Measurements from ENCODE around the gene NCKAP1. TPM values are rescaled to one million over a fixed set of nuclear protein-coding genes. Genes with fewer than 3 reads are reported as not detected.

NCKAP1 gene
- total and polyA plus RNA-seq, 10 of the 15 experiments (the other 5 are each of a cell fraction or from before 2014, with no cell fraction given): 0.11 to 1.5 (median 0.52) TPM

DNA sequence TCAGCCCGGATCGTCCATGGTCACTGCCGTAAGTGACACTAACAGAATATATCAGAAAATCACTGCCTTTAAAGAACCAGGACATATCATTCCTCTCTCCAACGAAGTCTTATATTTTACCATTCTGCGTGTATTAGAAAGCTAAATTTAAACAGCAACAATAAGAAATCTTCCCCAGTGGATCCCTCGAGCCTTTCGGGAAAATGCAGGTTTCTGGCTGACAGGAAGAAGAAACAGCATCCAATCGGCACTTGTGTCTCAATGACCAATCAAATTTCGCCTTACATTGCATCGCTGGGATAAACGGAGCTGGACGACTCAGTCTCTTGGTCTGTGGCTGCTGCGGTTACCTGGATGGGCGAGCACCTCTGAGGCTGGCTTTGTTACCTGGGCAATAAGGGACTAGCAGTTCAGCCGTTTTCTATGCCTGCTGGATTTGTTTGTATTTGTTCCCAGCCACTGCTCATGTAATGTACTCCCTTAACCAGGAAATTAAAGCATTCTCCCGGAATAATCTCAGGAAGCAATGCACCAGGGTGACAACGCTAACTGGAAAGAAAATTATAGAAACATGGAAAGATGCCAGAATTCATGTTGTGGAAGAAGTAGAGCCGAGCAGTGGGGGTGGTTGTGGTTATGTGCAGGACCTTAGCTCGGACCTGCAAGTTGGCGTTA, 40.3 kb upstream of the NCKAP1 start, which contains the start of gene DUSP19 (continued):
- TF ChIP-seq NFYA (IDR thresholded peaks at IDR 0.05; ENCODE audit: borderline replicate concordance, low read depth, low read length) (peak; percentile 67), YBX1 (IDR thresholded peaks at IDR 0.05) (no peak), RB1 (IDR thresholded peaks at IDR 0.05; ENCODE audit: borderline replicate concordance) (no peak), PAX5 (IDR thresholded peaks at IDR 0.05; ENCODE audit: borderline replicate concordance, low read depth, low read length) (0 out of 2 replicates have a peak, but pooled peaks have one; percentile 43), MXI1 (IDR thresholded peaks at IDR 0.05; ENCODE audit: low read depth, low read length) (no peak), ASH2L (IDR thresholded peaks at IDR 0.05; ENCODE audit: borderline replicate concordance, low read depth) (no peak), KLF5 (IDR thresholded peaks at IDR 0.05; ENCODE audit: partially characterized antibody) (no peak), BMI1 (IDR thresholded peaks at IDR 0.05; ENCODE audit: borderline replicate concordance) (no peak), POLR2AphosphoS5 (IDR thresholded peaks at IDR 0.05; ENCODE audit: low read length) (peak; percentile 72), YY1 (IDR thresholded peaks at IDR 0.05; ENCODE audit: low read depth, low read length) (no peak), HDAC2 (IDR thresholded peaks at IDR 0.05) (no peak), PAX8 (IDR thresholded peaks at IDR 0.05) (no peak), IKZF2 (IDR thresholded peaks at IDR 0.05) (peak; percentile 65 to 78; a peak in 3 of 4 replicates), BRCA1 (IDR thresholded peaks at IDR 0.05; ENCODE audit: low read depth, low read length) (no peak), GATAD2B (conservative IDR thresholded peaks at IDR 0.05; ENCODE audit: low read depth) (0 out of 2 replicates have a peak, but pooled peaks have one; percentile 53), RELA (IDR thresholded peaks at IDR 0.05; ENCODE audit: borderline replicate concordance, partially characterized antibody) (no peak), CHD1 (IDR thresholded peaks at IDR 0.05; ENCODE audit: low read depth, low read length) (no peak), POU2F2 (IDR thresholded peaks at IDR 0.05; ENCODE audit: borderline replicate concordance, low read depth, low read length) (0 out of 3 replicates have a peak, but pooled peaks have one; percentile 8)
- TF ChIP-seq, protein P1, sequence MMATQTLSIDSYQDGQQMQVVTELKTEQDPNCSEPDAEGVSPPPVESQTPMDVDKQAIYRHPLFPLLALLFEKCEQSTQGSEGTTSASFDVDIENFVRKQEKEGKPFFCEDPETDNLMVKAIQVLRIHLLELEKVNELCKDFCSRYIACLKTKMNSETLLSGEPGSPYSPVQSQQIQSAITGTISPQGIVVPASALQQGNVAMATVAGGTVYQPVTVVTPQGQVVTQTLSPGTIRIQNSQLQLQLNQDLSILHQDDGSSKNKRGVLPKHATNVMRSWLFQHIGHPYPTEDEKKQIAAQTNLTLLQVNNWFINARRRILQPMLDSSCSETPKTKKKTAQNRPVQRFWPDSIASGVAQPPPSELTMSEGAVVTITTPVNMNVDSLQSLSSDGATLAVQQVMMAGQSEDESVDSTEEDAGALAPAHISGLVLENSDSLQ (IDR thresholded peaks at IDR 0.05): 0 out of 2 replicates have a peak, but pooled peaks have one; percentile 7
- TF ChIP-seq, protein P2, sequence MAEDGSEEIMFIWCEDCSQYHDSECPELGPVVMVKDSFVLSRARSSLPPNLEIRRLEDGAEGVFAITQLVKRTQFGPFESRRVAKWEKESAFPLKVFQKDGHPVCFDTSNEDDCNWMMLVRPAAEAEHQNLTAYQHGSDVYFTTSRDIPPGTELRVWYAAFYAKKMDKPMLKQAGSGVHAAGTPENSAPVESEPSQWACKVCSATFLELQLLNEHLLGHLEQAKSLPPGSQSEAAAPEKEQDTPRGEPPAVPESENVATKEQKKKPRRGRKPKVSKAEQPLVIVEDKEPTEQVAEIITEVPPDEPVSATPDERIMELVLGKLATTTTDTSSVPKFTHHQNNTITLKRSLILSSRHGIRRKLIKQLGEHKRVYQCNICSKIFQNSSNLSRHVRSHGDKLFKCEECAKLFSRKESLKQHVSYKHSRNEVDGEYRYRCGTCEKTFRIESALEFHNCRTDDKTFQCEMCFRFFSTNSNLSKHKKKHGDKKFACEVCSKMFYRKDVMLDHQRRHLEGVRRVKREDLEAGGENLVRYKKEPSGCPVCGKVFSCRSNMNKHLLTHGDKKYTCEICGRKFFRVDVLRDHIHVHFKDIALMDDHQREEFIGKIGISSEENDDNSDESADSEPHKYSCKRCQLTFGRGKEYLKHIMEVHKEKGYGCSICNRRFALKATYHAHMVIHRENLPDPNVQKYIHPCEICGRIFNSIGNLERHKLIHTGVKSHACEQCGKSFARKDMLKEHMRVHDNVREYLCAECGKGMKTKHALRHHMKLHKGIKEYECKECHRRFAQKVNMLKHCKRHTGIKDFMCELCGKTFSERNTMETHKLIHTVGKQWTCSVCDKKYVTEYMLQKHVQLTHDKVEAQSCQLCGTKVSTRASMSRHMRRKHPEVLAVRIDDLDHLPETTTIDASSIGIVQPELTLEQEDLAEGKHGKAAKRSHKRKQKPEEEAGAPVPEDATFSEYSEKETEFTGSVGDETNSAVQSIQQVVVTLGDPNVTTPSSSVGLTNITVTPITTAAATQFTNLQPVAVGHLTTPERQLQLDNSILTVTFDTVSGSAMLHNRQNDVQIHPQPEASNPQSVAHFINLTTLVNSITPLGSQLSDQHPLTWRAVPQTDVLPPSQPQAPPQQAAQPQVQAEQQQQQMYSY (CRISPR knock-in tag; IDR thresholded peaks at IDR 0.05): no peak
- TF ChIP-seq, protein P3, sequence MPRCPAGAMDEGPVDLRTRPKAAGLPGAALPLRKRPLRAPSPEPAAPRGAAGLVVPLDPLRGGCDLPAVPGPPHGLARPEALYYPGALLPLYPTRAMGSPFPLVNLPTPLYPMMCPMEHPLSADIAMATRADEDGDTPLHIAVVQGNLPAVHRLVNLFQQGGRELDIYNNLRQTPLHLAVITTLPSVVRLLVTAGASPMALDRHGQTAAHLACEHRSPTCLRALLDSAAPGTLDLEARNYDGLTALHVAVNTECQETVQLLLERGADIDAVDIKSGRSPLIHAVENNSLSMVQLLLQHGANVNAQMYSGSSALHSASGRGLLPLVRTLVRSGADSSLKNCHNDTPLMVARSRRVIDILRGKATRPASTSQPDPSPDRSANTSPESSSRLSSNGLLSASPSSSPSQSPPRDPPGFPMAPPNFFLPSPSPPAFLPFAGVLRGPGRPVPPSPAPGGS (IDR thresholded peaks at IDR 0.05; ENCODE audit: borderline replicate concordance, insufficient read depth, low read depth, low read length, poor library complexity, severe bottlenecking): no peak
